ENCODE data around the gene MPP1.

The MPP1 gene

GRCh38 chrX:154812341-154813101, 7.2 kb upstream of the MPP1 start:
- no peak for DNase-seq (ENCODE audit: low read depth)

DNA sequence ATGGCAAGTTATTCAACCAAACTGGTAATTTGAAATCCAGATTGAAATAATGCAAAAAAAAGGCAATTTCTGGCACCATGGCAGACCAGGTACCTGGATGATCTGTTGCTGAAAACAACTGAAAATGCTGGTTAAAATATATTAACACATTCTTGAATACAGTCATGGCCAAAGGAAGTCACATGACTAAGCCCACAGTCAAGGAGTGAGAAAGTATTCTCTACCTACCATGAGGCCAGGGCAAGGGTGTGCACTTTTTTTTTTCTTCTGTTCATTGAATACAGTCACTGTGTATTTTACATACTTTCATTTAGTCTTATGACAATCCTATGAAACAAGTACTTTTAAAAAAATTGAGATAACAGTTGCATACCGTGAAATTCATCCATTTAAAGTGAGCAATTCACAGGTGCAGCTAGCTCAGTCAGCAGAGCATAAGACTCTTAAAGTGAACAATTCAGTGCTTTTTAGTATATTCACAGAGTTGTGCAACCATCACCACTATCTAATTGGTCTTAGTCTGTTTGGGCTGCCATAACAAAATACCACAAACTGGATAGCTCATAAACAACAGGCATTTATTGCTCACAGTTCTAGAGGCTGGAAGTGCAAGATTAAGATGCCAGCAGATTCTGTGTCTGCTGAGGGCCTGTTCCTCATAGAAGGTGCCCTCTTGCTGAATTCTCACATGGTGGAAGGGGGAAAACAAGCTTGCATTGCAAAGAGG, 4.8 kb upstream of the MPP1 start:
- no peak for DNase-seq (ENCODE audit: low read depth)

DNA sequence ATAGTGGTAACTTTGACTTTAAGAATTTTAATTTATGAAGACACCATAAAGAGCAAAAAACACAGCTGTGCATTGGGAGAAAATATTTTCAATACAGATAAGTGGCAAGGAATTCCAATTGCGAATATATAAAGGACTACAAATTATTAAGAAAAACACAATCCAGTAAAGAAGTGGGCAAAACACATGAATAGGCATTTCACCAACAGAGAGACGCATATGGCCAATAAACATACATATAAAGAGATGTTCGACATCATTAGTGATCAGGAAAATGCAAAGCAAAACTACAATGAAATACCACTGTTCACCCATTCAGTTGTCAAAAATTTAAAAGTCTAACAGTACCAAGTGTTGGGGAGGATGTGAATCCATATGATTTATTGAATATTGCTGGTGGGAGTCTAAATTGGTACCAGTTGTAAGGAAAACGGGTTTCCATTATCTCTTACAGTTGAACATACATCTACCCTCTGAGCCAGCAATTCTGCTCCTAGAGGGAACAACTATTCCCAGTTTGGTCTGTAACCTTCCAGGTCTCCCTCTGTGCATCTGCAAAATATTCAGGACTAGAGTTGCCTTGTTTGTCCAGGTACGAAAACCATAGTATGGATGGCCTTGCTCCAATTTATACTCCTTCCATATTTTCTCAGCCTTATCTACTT, 1.7 kb upstream of the MPP1 start:
- DNase-seq (ENCODE audit: low read depth) = no peak

- DNase-seq (ENCODE audit: low read depth) = no peak
Observed at GRCh38 chrX:154805696-154806091, 409 bp upstream of the MPP1 start.

DNA sequence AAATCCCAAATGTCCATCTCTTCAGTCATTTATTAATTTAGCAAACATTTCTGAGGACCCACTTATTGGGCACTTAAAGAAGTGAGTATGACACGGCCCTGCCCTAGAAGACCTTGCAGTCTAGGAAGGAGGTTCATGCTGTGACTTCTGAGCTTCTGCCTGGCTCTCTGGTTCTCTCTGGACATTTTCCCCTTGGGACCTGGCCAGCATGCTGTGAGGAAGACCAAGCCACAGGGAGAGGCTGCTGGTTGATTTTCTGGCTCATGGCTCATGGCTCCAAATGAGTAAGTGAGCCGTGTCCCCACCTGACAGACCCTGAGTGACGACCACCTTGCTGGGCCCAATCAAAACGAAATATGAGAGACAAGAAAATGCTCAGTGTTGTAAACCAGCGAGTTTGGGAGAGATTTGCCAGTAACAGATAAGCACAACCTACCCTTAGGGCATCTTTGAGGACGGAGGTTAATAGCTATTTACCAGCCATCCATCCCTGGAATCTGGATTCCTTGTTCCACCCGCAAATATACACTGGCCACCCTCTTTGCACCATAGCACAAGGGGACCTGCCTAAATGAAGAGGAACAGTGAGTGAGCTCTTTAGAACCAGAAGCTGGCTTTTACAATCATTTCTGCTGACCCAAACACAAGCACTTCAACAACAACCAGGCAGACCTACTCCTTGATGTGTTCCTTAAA, 876 bp downstream of the MPP1 start:
- no peak for DNase-seq (ENCODE audit: low read depth)

- no peak for DNase-seq (ENCODE audit: low read depth)
Observed at GRCh38 chrX:154802947-154803346, 2.3 kb downstream of the MPP1 start.

- DNase-seq (ENCODE audit: low read depth) = no peak
Observed at GRCh38 chrX:154800478-154801210, 4.6 kb downstream of the MPP1 start.

DNA sequence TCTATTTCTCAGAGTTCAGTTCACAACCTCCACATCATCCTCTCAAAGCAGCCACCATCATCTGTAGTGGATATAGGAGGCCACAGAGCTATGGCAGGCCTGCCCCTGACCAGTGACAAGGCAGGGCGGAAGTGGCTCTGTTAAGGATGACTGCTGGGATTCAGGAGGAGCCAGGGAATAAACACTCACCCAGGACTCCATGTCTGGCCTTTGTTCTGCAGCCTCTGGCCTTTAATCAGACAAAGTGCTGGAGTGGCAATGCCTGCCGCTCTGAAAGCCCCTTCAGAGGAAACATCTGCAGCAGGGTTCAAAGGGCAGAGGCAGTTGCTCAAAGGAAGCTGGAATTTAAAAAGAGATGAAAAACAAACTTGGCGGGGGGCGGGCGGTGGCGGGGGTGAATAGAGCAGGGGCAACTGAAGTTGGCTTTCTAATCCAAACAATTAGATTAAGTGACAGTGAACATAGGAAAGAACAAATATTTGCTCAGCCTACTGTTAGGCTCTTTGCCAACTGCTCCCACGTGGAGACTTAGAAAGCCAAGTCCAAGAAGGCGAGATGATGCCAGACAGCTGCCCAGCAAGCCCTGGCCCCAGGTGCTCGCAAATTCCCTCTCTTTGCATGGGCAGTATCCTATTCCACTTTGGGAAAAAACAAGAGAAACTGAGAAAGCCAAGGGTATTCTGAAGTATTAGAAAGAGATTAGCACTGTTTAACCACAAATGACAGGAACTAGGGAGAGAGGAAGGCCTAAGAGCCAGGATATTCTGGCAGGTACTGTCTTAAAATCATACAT, 5.5 kb downstream of the MPP1 start:
- no peak for DNase-seq (ENCODE audit: low read depth)

DNA sequence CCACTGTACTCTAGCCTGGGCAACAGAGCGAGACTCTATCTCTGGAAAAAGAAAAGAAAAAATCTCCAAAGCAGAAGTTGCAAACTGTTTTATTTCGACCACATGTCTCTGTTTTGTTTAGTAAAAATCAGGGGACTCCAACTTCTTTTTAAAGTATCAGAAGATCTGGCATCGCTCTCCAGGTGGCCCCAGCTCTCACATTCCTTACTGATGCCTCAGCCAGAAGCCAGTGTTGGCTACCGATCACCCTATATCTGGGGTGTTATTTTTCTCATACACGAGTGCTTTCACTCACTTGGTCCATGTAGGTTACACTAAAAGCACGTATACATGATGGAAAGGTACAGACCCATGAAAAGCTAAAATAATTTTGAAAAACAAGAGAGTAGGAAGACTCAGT, 8.3 kb downstream of the MPP1 start:
- no peak for DNase-seq (ENCODE audit: low read depth)

DNA sequence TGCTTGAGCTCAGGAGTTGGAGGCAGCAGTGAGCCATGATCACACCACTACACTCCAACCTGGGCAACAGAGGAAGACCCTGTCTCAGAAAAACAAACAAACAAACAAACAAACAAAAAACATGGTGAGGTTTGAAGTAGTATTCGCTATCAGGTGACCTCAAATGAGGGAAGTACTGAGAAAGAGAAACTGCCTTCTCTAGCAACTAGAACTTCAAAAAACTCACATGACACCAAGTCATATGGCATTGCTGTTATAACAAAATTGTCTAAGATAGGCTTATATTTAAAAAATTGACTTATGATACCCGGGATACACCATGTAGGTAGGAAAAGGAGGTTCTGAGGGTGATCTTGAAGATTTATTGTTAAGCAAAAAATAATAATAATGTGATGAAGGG, 10.3 kb downstream of the MPP1 start:
- no peak for DNase-seq (ENCODE audit: low read depth)

- no peak for DNase-seq (ENCODE audit: low read depth)
Observed at GRCh38 chrX:154793084-154793795, 12.0 kb downstream of the MPP1 start.

GRCh38 chrX:154791939-154792338, 13.3 kb downstream of the MPP1 start:
- DNase-seq (ENCODE audit: low read depth) = no peak

DNA sequence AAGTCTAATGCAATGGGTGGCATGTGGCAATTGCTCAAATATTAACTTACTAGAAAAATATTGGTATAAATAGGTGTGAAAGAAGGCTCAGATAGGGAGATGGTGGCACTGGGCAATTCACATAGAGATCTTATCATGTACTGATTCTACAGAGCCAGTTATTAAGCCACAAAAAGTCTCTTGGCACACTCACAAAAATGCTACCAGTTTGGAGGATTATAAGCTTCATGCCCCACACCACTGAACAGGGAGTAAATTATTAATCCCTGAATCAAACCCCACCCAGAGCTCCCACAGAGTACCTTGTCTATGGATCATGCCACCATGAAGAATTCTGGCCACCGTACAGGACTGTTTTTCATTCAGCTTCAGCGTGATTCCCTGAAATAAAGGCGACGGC, 13.8 kb downstream of the MPP1 start:
- no peak for DNase-seq (ENCODE audit: low read depth)

- DNase-seq (ENCODE audit: low read depth) = no peak
Observed at GRCh38 chrX:154785716-154786115, 19.6 kb downstream of the MPP1 start.

DNA sequence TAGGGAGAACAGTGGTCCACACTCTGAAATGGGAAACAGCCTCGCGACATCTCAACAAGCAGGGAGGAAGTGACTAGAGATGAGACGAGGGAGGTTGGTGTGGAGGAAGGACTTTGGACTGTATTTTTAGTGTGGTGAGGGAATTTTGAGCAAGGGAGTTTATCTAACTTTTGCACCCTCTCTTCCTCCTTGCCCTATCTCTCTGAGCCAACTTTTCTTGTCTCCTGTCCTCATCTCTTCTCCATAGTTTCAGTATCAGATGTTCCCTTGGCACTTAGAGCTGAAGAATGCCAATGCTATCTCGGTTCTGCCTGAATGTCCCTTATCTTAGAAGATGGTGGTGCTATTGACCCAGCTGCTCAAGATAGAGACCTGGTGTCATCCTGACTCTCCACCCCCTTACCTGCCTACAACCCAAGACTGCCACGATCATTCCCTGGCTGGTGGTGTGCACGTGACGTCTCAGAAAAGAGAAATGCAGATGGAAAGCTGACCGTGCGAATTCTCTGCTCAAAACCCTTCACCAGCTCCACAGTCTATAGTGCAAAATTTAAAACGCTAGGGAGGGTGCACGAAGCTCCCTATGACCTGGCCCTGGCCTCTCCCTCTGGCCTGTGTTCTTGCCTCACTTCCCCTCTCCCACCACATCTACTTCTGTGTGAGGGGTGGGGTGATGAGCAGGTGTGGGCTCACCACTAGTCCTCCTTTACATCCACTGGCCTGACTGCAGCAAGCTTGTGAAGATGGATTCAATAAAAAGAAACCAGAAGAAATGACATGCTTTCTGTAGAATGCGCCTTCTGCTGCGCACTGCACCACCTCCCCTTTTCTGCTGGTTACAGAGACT, 20.9 kb downstream of the MPP1 start:
- no peak for DNase-seq (ENCODE audit: low read depth)

DNA sequence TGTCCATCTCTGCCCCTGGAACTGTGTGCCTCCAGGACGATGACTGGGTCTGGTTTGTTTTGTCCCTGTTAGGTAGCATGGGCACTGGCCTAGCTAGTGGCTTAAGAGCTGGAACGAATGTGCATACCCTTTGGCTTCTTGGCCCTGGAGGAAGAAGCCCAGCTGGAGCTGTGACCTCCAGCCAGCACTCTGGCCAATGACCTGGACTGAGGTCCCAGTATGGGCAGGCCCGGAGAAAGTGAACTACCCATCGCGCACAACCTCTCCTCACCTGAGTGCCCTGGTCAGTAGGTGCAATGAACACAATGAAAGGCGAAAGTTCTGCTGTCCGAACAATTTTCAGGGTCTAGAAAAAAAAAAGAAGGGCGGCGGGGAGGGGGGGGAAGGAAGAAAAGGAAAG, 24.3 kb downstream of the MPP1 start:
- no peak for DNase-seq (ENCODE audit: low read depth)

GRCh38 chrX:154779261-154779660, 26.0 kb downstream of the MPP1 start:
- no peak for DNase-seq (ENCODE audit: low read depth)

- DNase-seq (ENCODE audit: low read depth) = no peak
Observed at GRCh38 chrX:154776753-154777152, 28.5 kb downstream of the MPP1 start.
